ENCODE measurements around the gene PRDM10. TPM values are rescaled to one million over a fixed set of nuclear protein-coding genes. Genes with fewer than 3 reads are reported as not detected.

The PRDM10 gene
- polyA plus RNA-seq, 1 donor from 2014 or later, result 13.7 TPM

- Histone ChIP-seq H3K27ac (ENCODE audit: low read length) (no peak overlapping the region), H3F3A (ENCODE audit: insufficient read depth, low read length, poor library complexity, severe bottlenecking) (no peaks in the 10 kb centered on the region), H2AFZ (ENCODE audit: low read depth, low read length) (no peak overlapping the region), H4K20me1 (ENCODE audit: insufficient read depth) (no peaks in the 10 kb centered on the region), H3K27me3 (ENCODE audit: insufficient read depth, low read depth, low read length) (no peaks in the 10 kb centered on the region), H3K9ac (ENCODE audit: low read length) (no peak overlapping the region), H3K36me3 (ENCODE audit: insufficient read depth, low read length) (peaks cover 12% of the 10 kb centered on the region), H3K9me2 (ENCODE audit: insufficient read depth, low read length) (no peaks in the 10 kb centered on the region), H3K9me3 (ENCODE audit: low read length) (no peaks in the 10 kb centered on the region), H3K4me3 (ENCODE audit: low read length) (no peak overlapping the region), H3K4me2 (ENCODE audit: low read length) (no peak overlapping the region), H3K79me2 (replicated peaks; ENCODE audit: insufficient read depth, low read length) (peaks cover under 1% of the 10 kb centered on the region)
- TF ChIP-seq SMC3 (conservative IDR thresholded peaks at IDR 0.05; ENCODE audit: poor library complexity) (no peak), MXI1 (conservative IDR thresholded peaks at IDR 0.05; ENCODE audit: poor library complexity, severe bottlenecking) (no peak), RAD21 (conservative IDR thresholded peaks at IDR 0.05) (no peak)
These were observed 114.2 kb downstream of the PRDM10 start for GRCh38 chr11:129888451-129888850.

DNA sequence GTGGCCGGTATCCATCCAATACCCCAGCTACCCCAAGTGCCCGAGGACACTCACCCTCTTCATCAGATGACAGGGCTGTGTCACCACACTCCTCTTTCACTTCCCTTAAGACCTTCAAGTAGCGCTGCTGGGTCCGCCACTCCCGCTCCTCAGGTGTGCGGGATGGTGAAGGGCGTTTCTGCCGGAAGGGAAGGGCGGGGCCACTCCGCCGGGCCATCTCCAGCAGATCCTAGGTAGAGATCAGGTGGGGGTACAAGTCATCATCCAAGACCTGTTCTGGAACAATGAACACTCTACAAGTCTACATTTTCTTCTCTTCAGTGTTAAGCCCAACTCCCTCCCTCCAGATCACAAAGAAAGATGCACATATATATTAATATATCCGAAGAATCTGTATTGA, 117.3 kb downstream of the PRDM10 start:
- H2AFZ ChIP-seq (ENCODE audit: low read depth, low read length), result no peak overlapping the region
- no peaks in the 10 kb centered on the region for H3K9me2 ChIP-seq (ENCODE audit: insufficient read depth, low read length)
- H3K36me3 ChIP-seq (ENCODE audit: insufficient read depth, low read length), result peaks cover 23% of the 10 kb centered on the region
- no peak overlapping the region for H3K4me2 ChIP-seq (ENCODE audit: low read length)
- no peak overlapping the region for H3K27ac ChIP-seq (ENCODE audit: low read length)
- no peaks in the 10 kb centered on the region for H3K9me3 ChIP-seq (ENCODE audit: low read length)
- H3K9ac ChIP-seq (ENCODE audit: low read length), result no peak overlapping the region
- no peaks in the 10 kb centered on the region for H3F3A ChIP-seq (ENCODE audit: insufficient read depth, low read length, poor library complexity, severe bottlenecking)
- no peaks in the 10 kb centered on the region for H3K27me3 ChIP-seq (ENCODE audit: insufficient read depth, low read depth, low read length)
- no peaks in the 10 kb centered on the region for H3K79me2 ChIP-seq (replicated peaks; ENCODE audit: insufficient read depth, low read length)
- TF ChIP-seq MXI1 (conservative IDR thresholded peaks at IDR 0.05; ENCODE audit: poor library complexity, severe bottlenecking), result no peak
- TF ChIP-seq RAD21 (conservative IDR thresholded peaks at IDR 0.05), result no peak
- TF ChIP-seq REST (IDR thresholded peaks at IDR 0.05; ENCODE audit: borderline replicate concordance), result no peak
- no peak for TF ChIP-seq EZH2 (IDR thresholded peaks at IDR 0.05; ENCODE audit: borderline replicate concordance, insufficient read depth, low read length, poor library complexity, severe bottlenecking)
- TF ChIP-seq, protein P1, sequence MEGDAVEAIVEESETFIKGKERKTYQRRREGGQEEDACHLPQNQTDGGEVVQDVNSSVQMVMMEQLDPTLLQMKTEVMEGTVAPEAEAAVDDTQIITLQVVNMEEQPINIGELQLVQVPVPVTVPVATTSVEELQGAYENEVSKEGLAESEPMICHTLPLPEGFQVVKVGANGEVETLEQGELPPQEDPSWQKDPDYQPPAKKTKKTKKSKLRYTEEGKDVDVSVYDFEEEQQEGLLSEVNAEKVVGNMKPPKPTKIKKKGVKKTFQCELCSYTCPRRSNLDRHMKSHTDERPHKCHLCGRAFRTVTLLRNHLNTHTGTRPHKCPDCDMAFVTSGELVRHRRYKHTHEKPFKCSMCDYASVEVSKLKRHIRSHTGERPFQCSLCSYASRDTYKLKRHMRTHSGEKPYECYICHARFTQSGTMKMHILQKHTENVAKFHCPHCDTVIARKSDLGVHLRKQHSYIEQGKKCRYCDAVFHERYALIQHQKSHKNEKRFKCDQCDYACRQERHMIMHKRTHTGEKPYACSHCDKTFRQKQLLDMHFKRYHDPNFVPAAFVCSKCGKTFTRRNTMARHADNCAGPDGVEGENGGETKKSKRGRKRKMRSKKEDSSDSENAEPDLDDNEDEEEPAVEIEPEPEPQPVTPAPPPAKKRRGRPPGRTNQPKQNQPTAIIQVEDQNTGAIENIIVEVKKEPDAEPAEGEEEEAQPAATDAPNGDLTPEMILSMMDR (IDR thresholded peaks at IDR 0.05; ENCODE audit: poor library complexity, severe bottlenecking), result no peak
- H3K4me3 ChIP-seq (ENCODE audit: low read length), result no peak overlapping the region
- H4K20me1 ChIP-seq (ENCODE audit: insufficient read depth), result no peaks in the 10 kb centered on the region

- no peak for TF ChIP-seq POLR2AphosphoS5 (IDR thresholded peaks at IDR 0.05)
- TF ChIP-seq MXI1 (conservative IDR thresholded peaks at IDR 0.05; ENCODE audit: poor library complexity, severe bottlenecking), result no peak
- no peak for TF ChIP-seq REST (IDR thresholded peaks at IDR 0.05; ENCODE audit: borderline replicate concordance)
- TF ChIP-seq, protein P1 (IDR thresholded peaks at IDR 0.05; ENCODE audit: poor library complexity, severe bottlenecking), result no peak
- TF ChIP-seq TAF1 (IDR thresholded peaks at IDR 0.05; ENCODE audit: low read depth), result no peak
- TF ChIP-seq RAD21 (conservative IDR thresholded peaks at IDR 0.05), result no peak
- no peak for TF ChIP-seq EZH2 (IDR thresholded peaks at IDR 0.05; ENCODE audit: borderline replicate concordance, insufficient read depth, low read length, poor library complexity, severe bottlenecking)
- TF ChIP-seq EP300 (conservative IDR thresholded peaks at IDR 0.05; ENCODE audit: poor library complexity, severe bottlenecking), result no peak
- no peak for TF ChIP-seq SMC3 (conservative IDR thresholded peaks at IDR 0.05; ENCODE audit: poor library complexity)
- no peak overlapping the region for H2AFZ ChIP-seq (ENCODE audit: low read depth, low read length)
- H3K27ac ChIP-seq (ENCODE audit: low read length), result no peak overlapping the region
- no peaks in the 10 kb centered on the region for H3K9me2 ChIP-seq (ENCODE audit: insufficient read depth, low read length)
- H4K20me1 ChIP-seq (ENCODE audit: insufficient read depth), result no peaks in the 10 kb centered on the region
- H3K4me3 ChIP-seq (ENCODE audit: low read length), result no peak overlapping the region
- no peaks in the 10 kb centered on the region for H3K79me2 ChIP-seq (replicated peaks; ENCODE audit: insufficient read depth, low read length)
- no peaks in the 10 kb centered on the region for H3F3A ChIP-seq (ENCODE audit: insufficient read depth, low read length, poor library complexity, severe bottlenecking)
- no peak overlapping the region for H3K4me2 ChIP-seq (ENCODE audit: low read length)
- no peaks in the 10 kb centered on the region for H3K9me3 ChIP-seq (ENCODE audit: low read length)
- H3K27me3 ChIP-seq (ENCODE audit: insufficient read depth, low read depth, low read length), result no peaks in the 10 kb centered on the region
- H3K9ac ChIP-seq (ENCODE audit: low read length), result no peak overlapping the region
- peaks cover 23% of the 10 kb centered on the region for H3K36me3 ChIP-seq (ENCODE audit: insufficient read depth, low read length)
These were observed 118.1 kb downstream of the PRDM10 start for GRCh38 chr11:129884581-129884980.
